ENCODE results near the gene ARHGEF33. TPM values are rescaled to one million over a fixed set of nuclear protein-coding genes. Genes with fewer than 3 reads are reported as not detected.

The ARHGEF33 gene
- total and polyA plus RNA-seq, 2 experiments from 2014 or later = 0.54 to 0.75 TPM

DNA sequence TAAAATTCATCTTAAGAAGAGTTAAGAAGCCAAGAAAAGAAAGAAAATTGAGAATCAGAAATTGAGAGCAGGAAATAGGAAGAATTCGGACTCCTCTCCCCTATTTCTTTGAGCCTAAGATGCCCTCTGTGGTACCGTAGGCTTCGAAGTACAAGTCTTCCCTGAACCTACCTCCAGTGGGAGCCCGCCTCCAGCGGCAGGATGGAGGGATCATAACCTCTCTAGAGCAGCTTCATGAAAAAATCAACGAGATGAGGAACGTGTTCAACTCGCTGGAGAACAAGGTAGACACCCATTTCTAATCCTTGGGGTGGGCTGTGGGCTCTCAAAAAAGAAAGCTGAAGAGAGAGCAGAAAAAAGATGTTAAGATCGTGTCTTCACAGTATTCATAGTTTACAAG, 36.3 kb downstream of the ARHGEF33 start:
- no peaks in the 10 kb centered on the region for H3K9me2 ChIP-seq (ENCODE audit: insufficient read depth)
- no peak overlapping the region for H3K4me2 ChIP-seq (ENCODE audit: unreplicated experiment)
- no peaks in the 10 kb centered on the region for H3K4me1 ChIP-seq (ENCODE audit: insufficient read depth)
- no peak overlapping the region for H3K9ac ChIP-seq
- H3K79me2 ChIP-seq (ENCODE audit: insufficient read depth) = no peaks in the 10 kb centered on the region
- H2AFZ ChIP-seq = no peak overlapping the region
- 75 to 83% methylated on average over 9 of the region's 9 CpGs for WGBS, 2 experiments (ENCODE audit: low coverage in 1 of 2, low lambda C conversion rate in 2 of 2, missing lambda C conversion rate in 2 of 2)
- no peak overlapping the region for H3K27ac ChIP-seq
- H3K27me3 ChIP-seq (replicated peaks; ENCODE audit: insufficient read depth) = no peaks in the 10 kb centered on the region
- no peak for DNase-seq
- in situ Hi-C loops (cut with MboI) = no loop called here
- no peak for TF ChIP-seq EZH2phosphoT487 (IDR thresholded peaks at IDR 0.05; ENCODE audit: insufficient read depth, low read depth)
- TF ChIP-seq EZH2 (IDR thresholded peaks at IDR 0.05; ENCODE audit: insufficient read depth, poor library complexity, severe bottlenecking) = no peak
- no peaks in the 10 kb centered on the region for H3F3A ChIP-seq (ENCODE audit: insufficient read depth)
- no peaks in the 10 kb centered on the region for H4K20me1 ChIP-seq (ENCODE audit: insufficient read depth)
- H3K4me3 ChIP-seq = no peak overlapping the region
- no peaks in the 10 kb centered on the region for H3K9me3 ChIP-seq (ENCODE audit: low read depth)
- H3K36me3 ChIP-seq (ENCODE audit: low read depth) = no peaks in the 10 kb centered on the region

DNA sequence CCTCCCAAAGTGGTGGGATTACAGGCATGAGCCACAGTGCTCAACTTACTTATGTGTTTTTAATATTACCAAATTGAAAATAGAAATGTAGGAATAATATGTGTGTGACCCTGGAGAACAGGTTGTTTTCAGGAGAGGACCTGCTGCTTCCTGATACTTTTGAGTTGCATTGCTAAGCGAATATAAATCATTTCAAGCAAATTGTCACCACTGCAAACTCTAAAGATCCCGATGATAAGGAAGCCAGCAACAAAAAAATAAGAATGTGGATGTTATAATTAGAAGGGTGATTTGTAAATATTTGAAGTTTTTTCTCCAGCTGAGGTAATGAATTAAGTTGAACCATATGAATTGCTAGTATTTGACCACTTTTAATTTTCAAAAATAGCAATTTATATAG, 40.9 kb downstream of the ARHGEF33 start:
- Histone ChIP-seq H3K4me1 (ENCODE audit: insufficient read depth) (peaks cover 23% of the 10 kb centered on the region), H3K9ac (no peak overlapping the region), H2AFZ (no peak overlapping the region), H3F3A (ENCODE audit: insufficient read depth) (peaks cover 7% of the 10 kb centered on the region), H3K27ac (no peak overlapping the region), H3K9me3 (ENCODE audit: low read depth) (no peaks in the 10 kb centered on the region), H4K20me1 (ENCODE audit: insufficient read depth) (no peaks in the 10 kb centered on the region), H3K27me3 (replicated peaks; ENCODE audit: insufficient read depth) (no peaks in the 10 kb centered on the region), H3K79me2 (ENCODE audit: insufficient read depth) (no peaks in the 10 kb centered on the region), H3K4me2 (ENCODE audit: unreplicated experiment) (no peak overlapping the region), H3K4me3 (no peak overlapping the region), H3K9me2 (ENCODE audit: insufficient read depth) (no peaks in the 10 kb centered on the region), H3K36me3 (ENCODE audit: low read depth) (no peaks in the 10 kb centered on the region)
- DNase-seq = no peak
- in situ Hi-C loops (cut with MboI) = no loop called here
- TF ChIP-seq EZH2phosphoT487 (IDR thresholded peaks at IDR 0.05; ENCODE audit: insufficient read depth, low read depth) (no peak), EZH2 (IDR thresholded peaks at IDR 0.05; ENCODE audit: insufficient read depth, poor library complexity, severe bottlenecking) (no peak)
- WGBS, 2 experiments (ENCODE audit: low coverage in 1 of 2, low lambda C conversion rate in 2 of 2, missing lambda C conversion rate in 2 of 2) = 78 to 80% methylated on average over 2 of the region's 2 CpGs

DNA sequence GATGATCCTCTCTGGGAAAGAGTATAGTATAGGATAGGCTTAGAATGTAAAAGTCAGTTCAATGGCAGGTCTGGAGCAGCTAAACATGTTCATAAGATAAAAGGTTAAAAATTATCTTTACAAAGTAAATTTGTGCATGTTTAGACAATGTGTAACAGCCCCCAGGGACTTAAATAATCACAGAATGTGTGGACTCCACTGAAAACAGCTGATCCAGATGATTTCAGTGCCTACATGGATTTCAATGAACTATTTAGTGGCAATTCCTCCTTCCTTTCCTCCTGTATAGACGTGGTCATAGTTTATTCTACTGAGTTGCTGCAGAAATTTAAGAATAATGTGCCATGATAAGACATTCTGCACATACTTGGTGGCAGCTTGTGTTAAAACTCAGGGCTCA, 42.9 kb downstream of the ARHGEF33 start:
- Histone ChIP-seq H2AFZ (no peak overlapping the region), H3K9me3 (ENCODE audit: low read depth) (no peaks in the 10 kb centered on the region), H3K36me3 (ENCODE audit: low read depth) (no peaks in the 10 kb centered on the region), H3K79me2 (ENCODE audit: insufficient read depth) (no peaks in the 10 kb centered on the region), H3K4me2 (ENCODE audit: unreplicated experiment) (no peak overlapping the region), H3K9me2 (ENCODE audit: insufficient read depth) (no peaks in the 10 kb centered on the region), H3F3A (ENCODE audit: insufficient read depth) (peaks cover 17% of the 10 kb centered on the region), H4K20me1 (ENCODE audit: insufficient read depth) (no peaks in the 10 kb centered on the region), H3K9ac (no peak overlapping the region), H3K27ac (no peak overlapping the region), H3K27me3 (replicated peaks; ENCODE audit: insufficient read depth) (no peaks in the 10 kb centered on the region), H3K4me1 (ENCODE audit: insufficient read depth) (peaks cover 36% of the 10 kb centered on the region), H3K4me3 (no peak overlapping the region)
- 13 to 17% methylated on average over 1 of the region's 1 CpG for WGBS, 2 experiments (ENCODE audit: low coverage in 1 of 2, low lambda C conversion rate in 2 of 2, missing lambda C conversion rate in 2 of 2)
- DNase-seq = peak; percentile 9
- in situ Hi-C loops (cut with MboI) = no loop called here
- TF ChIP-seq EZH2 (IDR thresholded peaks at IDR 0.05; ENCODE audit: insufficient read depth, poor library complexity, severe bottlenecking) (no peak), EZH2phosphoT487 (IDR thresholded peaks at IDR 0.05; ENCODE audit: insufficient read depth, low read depth) (no peak)

DNA sequence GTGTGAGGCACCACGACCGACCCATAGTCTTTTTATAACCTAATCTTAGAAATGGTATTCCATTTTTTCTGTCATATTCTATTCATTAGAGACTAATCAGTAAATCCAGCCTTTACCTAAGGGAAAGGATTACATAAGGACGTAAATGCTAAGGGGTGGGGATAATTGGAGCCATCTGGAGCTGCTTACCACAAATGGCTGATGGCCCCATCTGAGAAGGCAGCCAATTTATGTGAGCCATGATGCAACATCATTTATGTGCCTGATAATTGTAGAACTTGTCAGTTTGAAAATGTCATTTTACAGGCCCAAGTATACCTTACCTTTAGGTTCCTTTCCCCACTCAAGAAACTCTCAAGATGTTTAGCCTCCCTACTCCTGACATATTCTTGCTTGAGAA, 44.0 kb downstream of the ARHGEF33 start:
- in situ Hi-C loops (cut with MboI) = no loop called here
- Histone ChIP-seq H3K36me3 (ENCODE audit: low read depth) (no peaks in the 10 kb centered on the region), H3F3A (ENCODE audit: insufficient read depth) (peaks cover 17% of the 10 kb centered on the region), H3K79me2 (ENCODE audit: insufficient read depth) (no peaks in the 10 kb centered on the region), H3K4me3 (no peak overlapping the region), H3K9me3 (ENCODE audit: low read depth) (no peaks in the 10 kb centered on the region), H3K9ac (no peak overlapping the region), H3K27me3 (replicated peaks; ENCODE audit: insufficient read depth) (no peaks in the 10 kb centered on the region), H3K4me1 (ENCODE audit: insufficient read depth) (peaks cover 40% of the 10 kb centered on the region), H2AFZ (no peak overlapping the region), H4K20me1 (ENCODE audit: insufficient read depth) (no peaks in the 10 kb centered on the region), H3K4me2 (ENCODE audit: unreplicated experiment) (no peak overlapping the region), H3K9me2 (ENCODE audit: insufficient read depth) (no peaks in the 10 kb centered on the region), H3K27ac (no peak overlapping the region)
- WGBS, 2 experiments (ENCODE audit: low coverage in 1 of 2, low lambda C conversion rate in 2 of 2, missing lambda C conversion rate in 2 of 2) = 17 to 24% methylated on average over 3 of the region's 3 CpGs
- no peak for TF ChIP-seq EZH2phosphoT487 (IDR thresholded peaks at IDR 0.05; ENCODE audit: insufficient read depth, low read depth)
- TF ChIP-seq EZH2 (IDR thresholded peaks at IDR 0.05; ENCODE audit: insufficient read depth, poor library complexity, severe bottlenecking) = no peak
- peak; percentile 82 for DNase-seq

DNA sequence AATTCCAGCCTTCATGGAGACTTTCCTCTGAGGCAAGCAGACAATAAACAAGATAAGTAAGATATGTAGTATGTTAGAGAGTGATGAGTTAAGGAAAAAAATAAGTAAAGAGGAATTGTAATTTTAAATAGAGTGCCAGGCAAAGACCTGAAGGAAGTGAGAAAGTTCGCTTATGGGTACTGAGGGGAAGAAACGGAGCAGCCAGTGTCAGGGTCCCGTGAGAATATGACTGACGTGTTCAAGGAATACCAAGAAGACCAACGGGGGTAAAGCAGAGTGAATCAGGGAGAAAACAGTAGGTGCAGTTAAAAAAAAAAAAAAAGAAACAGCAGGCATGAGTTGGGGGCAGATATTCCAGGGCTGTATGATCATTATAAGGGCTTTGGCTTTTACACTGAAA, 45.1 kb downstream of the ARHGEF33 start:
- no peak for TF ChIP-seq EZH2phosphoT487 (IDR thresholded peaks at IDR 0.05; ENCODE audit: insufficient read depth, low read depth)
- no peak for TF ChIP-seq EZH2 (IDR thresholded peaks at IDR 0.05; ENCODE audit: insufficient read depth, poor library complexity, severe bottlenecking)
- Histone ChIP-seq H3F3A (ENCODE audit: insufficient read depth) (peaks cover 17% of the 10 kb centered on the region), H3K36me3 (ENCODE audit: low read depth) (no peaks in the 10 kb centered on the region), H3K27me3 (replicated peaks; ENCODE audit: insufficient read depth) (no peaks in the 10 kb centered on the region), H2AFZ (no peak overlapping the region), H3K4me3 (no peak overlapping the region), H3K9ac (no peak overlapping the region), H3K9me3 (ENCODE audit: low read depth) (no peaks in the 10 kb centered on the region), H4K20me1 (ENCODE audit: insufficient read depth) (no peaks in the 10 kb centered on the region), H3K79me2 (ENCODE audit: insufficient read depth) (no peaks in the 10 kb centered on the region), H3K9me2 (ENCODE audit: insufficient read depth) (no peaks in the 10 kb centered on the region), H3K4me2 (ENCODE audit: unreplicated experiment) (peak overlapping the region; percentile 1), H3K4me1 (ENCODE audit: insufficient read depth) (peaks cover 40% of the 10 kb centered on the region), H3K27ac (no peak overlapping the region)
- no peak for DNase-seq
- in situ Hi-C loops (cut with MboI) = no loop called here
- WGBS, 2 experiments (ENCODE audit: low coverage in 1 of 2, low lambda C conversion rate in 2 of 2, missing lambda C conversion rate in 2 of 2) = 79 to 93% methylated on average over 4 to 5 of the region's 5 CpGs

Data from GM23248 (cell line).